Globus pallidus (tissue), 1 donor: ENCODE results near the gene AKT2.

ENCODE experiments used
- DNase-seq: peaks from one replicate; pipeline ENCODE4 v3.0.0-alpha.2; 2015; ENCODE audit warnings: low spot score

The AKT2 gene

GRCh38 chr19:40300668-40301067 lies 15.5 kb upstream of the AKT2 start:
- DNase-seq = no peak

GRCh38 chr19:40298026-40298425 lies 12.9 kb upstream of the AKT2 start:
- no peak for DNase-seq

GRCh38 chr19:40294560-40294959 lies 9.4 kb upstream of the AKT2 start:
- peak; percentile 83 for DNase-seq

- no peak for DNase-seq
These were observed 1.9 kb upstream of the AKT2 start for GRCh38 chr19:40286971-40287421.

- no peak for DNase-seq
These were observed 1.3 kb upstream of the AKT2 start for GRCh38 chr19:40286235-40286970.

- DNase-seq = peak; percentile 100
These were observed 449 bp upstream of the AKT2 start for GRCh38 chr19:40285353-40286234.

- no peak for DNase-seq
These were observed 969 bp downstream of the AKT2 start for GRCh38 chr19:40284251-40284500.

GRCh38 chr19:40283414-40284250 lies 1.5 kb downstream of the AKT2 start:
- no peak for DNase-seq

GRCh38 chr19:40282920-40283319 lies 2.2 kb downstream of the AKT2 start:
- no peak for DNase-seq

- DNase-seq = no peak
These were observed 3.0 kb downstream of the AKT2 start for GRCh38 chr19:40282209-40282580.

- DNase-seq = no peak
These were observed 3.5 kb downstream of the AKT2 start for GRCh38 chr19:40281381-40282208.

GRCh38 chr19:40280608-40281221 lies 4.4 kb downstream of the AKT2 start:
- no peak for DNase-seq

GRCh38 chr19:40279761-40280607 lies 5.2 kb downstream of the AKT2 start:
- no peak for DNase-seq

- peak; percentile 58 for DNase-seq
These were observed 6.0 kb downstream of the AKT2 start for GRCh38 chr19:40279120-40279551.

- DNase-seq = no peak
These were observed 6.6 kb downstream of the AKT2 start for GRCh38 chr19:40278361-40279035.

- no peak for DNase-seq
These were observed 7.6 kb downstream of the AKT2 start for GRCh38 chr19:40277356-40278059.

GRCh38 chr19:40274585-40275544 lies 10.3 kb downstream of the AKT2 start:
- no peak for DNase-seq
